SK-N-SH (cell line): Measurements from ENCODE around the gene BCAR3. TPM values are rescaled to one million over a fixed set of nuclear protein-coding genes. Genes with fewer than 3 reads are reported as not detected.
A peak's percentile ranks its signal among the peaks of the same experiment; 100 is the strongest.

Source experiments
- CTCF ChIA-PET: fragments of 300-600, 350-600 bp; formaldehyde crosslinking; extraction: SDS; loops from one replicate; lab custom pipeline; 2021; lab: Yijun Ruan, JAX
- POLR2A ChIA-PET: fragments of 350-600 bp; sonication (Branson Sonifier 250); formaldehyde crosslinking; extraction: SDS; loops from one replicate; lab custom pipeline; 2020; ENCODE audit warnings: antibody characterized with exemption, inconsistent platforms; lab: Yijun Ruan, JAX
- DNase-seq: peaks from one replicate; pipeline ENCODE4 v3.0.0; 2012
- H2AFZ ChIP-seq: fragments of 200-600 bp; sonication (generic); 2 replicates; pipeline ENCODE4 v1.8.1; 2016; ENCODE audit warnings: antibody characterized with exemption, mild to moderate bottlenecking, low read depth
- H3F3A ChIP-seq: fragments of 200-600 bp; sonication (generic); replicated peaks from 2 replicates; pipeline ENCODE3; 2016; ENCODE audit warnings: antibody characterized with exemption, mild to moderate bottlenecking; ENCODE audit not compliant: insufficient read depth
- H3K27ac ChIP-seq, 2 experiments: fragments of 200-500 bp in 1 of 2; fragments of 200-600 bp in 1 of 2; sonication (Bioruptor generic) in 1 of 2; sonication (generic), shearing (Covaris generic) in 1 of 2; 2 replicates each; pipeline versions ENCODE4 v1.5.1 to v1.6.1; 2014 to 2016; ENCODE audit warnings: low read depth in 2 of 2, inconsistent platforms in 1 of 2, low read length in 1 of 2, mild to moderate bottlenecking in 1 of 2, mixed read lengths in 1 of 2
- H3K27me3 ChIP-seq: fragments of 200-600 bp; sonication (generic), shearing (Covaris generic); 2 replicates; pipeline ENCODE4 v1.6.1; 2016; ENCODE audit warnings: mixed run types; ENCODE audit not compliant: insufficient read depth
- H3K36me3 ChIP-seq, 2 experiments: fragments of 200-500 bp in 1 of 2; fragments of 200-600 bp in 1 of 2; sonication (Bioruptor generic) in 1 of 2; sonication (generic) in 1 of 2; replicated peaks in 1 of 2; 2 replicates each; pipeline versions ENCODE3 to v1.5.1; 2014 to 2016; ENCODE audit warnings: low read length in 1 of 2, mild to moderate bottlenecking in 1 of 2; ENCODE audit not compliant: insufficient read depth in 2 of 2, control insufficient read depth in 1 of 2
- H3K4me1 ChIP-seq, 2 experiments: fragments of 200-500 bp in 1 of 2; fragments of 200-600 bp in 1 of 2; sonication (Bioruptor generic) in 1 of 2; sonication (generic), shearing (Covaris generic) in 1 of 2; 2 replicates each; pipeline versions ENCODE4 v1.5.1 to v1.6.1; 2014 to 2016; ENCODE audit warnings: low read depth in 1 of 2, low read length in 1 of 2, mixed run types in 1 of 2; ENCODE audit not compliant: insufficient read depth in 2 of 2, control insufficient read depth in 1 of 2
- H3K4me2 ChIP-seq: fragments of 200-600 bp; sonication (generic), shearing (Covaris generic); 2 replicates; pipeline ENCODE4 v1.6.1; 2017; ENCODE audit warnings: mixed run types
- H3K4me3 ChIP-seq, 2 experiments: fragments of 200-500 bp in 1 of 2; fragments of 200-600 bp in 1 of 2; sonication (Bioruptor generic) in 1 of 2; sonication (generic), shearing (Covaris generic) in 1 of 2; 2 replicates each; pipeline versions ENCODE4 v1.5.1 to v1.8.1; 2014 to 2016; ENCODE audit warnings: low read depth in 2 of 2, inconsistent platforms in 1 of 2, low read length in 1 of 2, mild to moderate bottlenecking in 1 of 2, mixed read lengths in 1 of 2, moderate library complexity in 1 of 2
- H3K79me2 ChIP-seq: fragments of 200-600 bp; sonication (generic); 2 replicates; pipeline ENCODE4 v1.8.1; 2017; ENCODE audit warnings: mild to moderate bottlenecking; ENCODE audit not compliant: insufficient read depth
- H3K9ac ChIP-seq: fragments of 200-600 bp; sonication (generic); 2 replicates; pipeline ENCODE4 v1.6.1; 2017; ENCODE audit warnings: mixed run types
- H3K9me2 ChIP-seq: fragments of 200-600 bp; sonication (generic); 2 replicates; pipeline ENCODE4 v1.6.1; 2017; ENCODE audit warnings: mixed run types
- H3K9me3 ChIP-seq: fragments of 200-600 bp; sonication (generic); 2 replicates; pipeline ENCODE4 v1.6.1; 2017; ENCODE audit warnings: mixed run types, mild to moderate bottlenecking, moderate library complexity
- H4K20me1 ChIP-seq: fragments of 200-600 bp; sonication (generic); 2 replicates; pipeline ENCODE4 v1.6.1; 2017; ENCODE audit warnings: mild to moderate bottlenecking, mixed run types; ENCODE audit not compliant: insufficient read depth
- ELF1 ChIP-seq: IDR thresholded peaks from 2 replicates; pipeline ENCODE4 v1.4.0; 2012
- FOSL2 ChIP-seq: IDR thresholded peaks from 2 replicates; pipeline ENCODE4 v1.4.0; 2012; ENCODE audit warnings: low read depth, mild to moderate bottlenecking, moderate library complexity, borderline replicate concordance
- FOXJ3 ChIP-seq: sonication (generic); formaldehyde crosslinking; IDR thresholded peaks from 2 replicates; pipeline ENCODE4 v1.5.1; 2020; ENCODE audit warnings: mild to moderate bottlenecking, missing genetic modification reagents
- FOXM1 ChIP-seq: IDR thresholded peaks from 2 replicates; pipeline ENCODE4 v1.4.0; 2012; ENCODE audit warnings: low read depth, mild to moderate bottlenecking
- GATA2 ChIP-seq: sonication (generic); formaldehyde crosslinking; IDR thresholded peaks from 2 replicates; pipeline ENCODE4 v1.5.0; 2020; ENCODE audit warnings: mild to moderate bottlenecking, missing genetic modification reagents
- MEF2A ChIP-seq: IDR thresholded peaks from 2 replicates; pipeline ENCODE4 v1.4.0; 2012; ENCODE audit warnings: low read depth, borderline replicate concordance
- NRF1 ChIP-seq: IDR thresholded peaks from 2 replicates; pipeline ENCODE4 v1.6.1; 2012; ENCODE audit warnings: low read depth, mild to moderate bottlenecking, low read length
- RCOR1 ChIP-seq: fragments of 150-350 bp; IDR thresholded peaks from 2 replicates; pipeline ENCODE4 v1.6.1; 2017; ENCODE audit warnings: antibody characterized with exemption, low read length
- RFX5 ChIP-seq: IDR thresholded peaks from 2 replicates; pipeline ENCODE4 v1.6.1; 2012; ENCODE audit warnings: mild to moderate bottlenecking, improper control_type of control experiment, low read length
- SIN3A ChIP-seq: IDR thresholded peaks from 2 replicates; pipeline ENCODE4 v1.6.1; 2012; ENCODE audit warnings: low read depth, mild to moderate bottlenecking, low read length, moderate library complexity, borderline replicate concordance
- TCF12 ChIP-seq: IDR thresholded peaks from 2 replicates; pipeline ENCODE4 v1.4.0; 2012
- WGBS: methylation state at CpG from one replicate; pipeline ENCODE4 v1.1.6; 2017; ENCODE audit warnings: low lambda C conversion rate; 5-methylcytosine and 5-hydroxymethylcytosine counted together
- polyA plus RNA-seq, 3 experiments: library from polyadenylated mRNA; depleted of rRNA; stranded (reverse); fragments of >200 nt; gene quantifications; 2 replicates each; pipeline ENCODE4 v1.2.3, GENCODE V29; 2012
- TF ChIP-seq, protein P1 (sequence below): fragments of 150-350 bp; IDR thresholded peaks from 2 replicates; pipeline ENCODE4 v1.6.1; 2016; ENCODE audit warnings: mild to moderate bottlenecking, low read depth, low read length
- TF ChIP-seq, protein P2 (sequence below): IDR thresholded peaks from 2 replicates; pipeline ENCODE4 v1.6.1; 2012; ENCODE audit warnings: mild to moderate bottlenecking, low read depth, low read length, moderate library complexity
- TF ChIP-seq, protein P3 (sequence below): IDR thresholded peaks from 2 replicates; pipeline ENCODE4 v1.4.0; 2012; ENCODE audit warnings: low read depth, borderline replicate concordance
- TF ChIP-seq, protein P4 (sequence below): fragments of 200-600 bp; sonication (generic); IDR thresholded peaks from 2 replicates; pipeline ENCODE4 v1.6.1; 2017; ENCODE audit warnings: antibody characterized with exemption, mild to moderate bottlenecking, moderate library complexity

The BCAR3 gene
- polyA plus RNA-seq, 1 of the 3 experiments (the other 2 are of a cell fraction) = 58.4 TPM

DNA sequence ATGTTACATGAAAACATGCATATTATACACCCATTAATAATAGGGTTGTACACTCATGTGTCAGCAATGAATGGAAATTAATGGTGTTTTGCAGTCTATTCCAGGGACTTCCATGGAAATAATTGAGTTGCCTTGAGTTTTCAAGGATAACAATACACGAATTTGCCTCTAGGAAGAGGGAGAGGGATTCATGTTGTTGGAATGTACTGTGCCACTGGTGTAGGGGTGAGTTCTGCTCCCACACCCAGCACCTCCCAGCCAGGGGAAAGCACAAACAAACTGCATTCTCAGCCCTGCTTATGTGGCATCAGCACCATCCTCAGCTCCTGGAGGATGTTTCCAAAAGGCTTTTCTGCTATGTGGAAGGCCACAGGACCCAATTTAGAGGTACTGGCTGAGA lies 57.8 kb downstream of the BCAR3 start (continued):
- TF ChIP-seq, protein P1, sequence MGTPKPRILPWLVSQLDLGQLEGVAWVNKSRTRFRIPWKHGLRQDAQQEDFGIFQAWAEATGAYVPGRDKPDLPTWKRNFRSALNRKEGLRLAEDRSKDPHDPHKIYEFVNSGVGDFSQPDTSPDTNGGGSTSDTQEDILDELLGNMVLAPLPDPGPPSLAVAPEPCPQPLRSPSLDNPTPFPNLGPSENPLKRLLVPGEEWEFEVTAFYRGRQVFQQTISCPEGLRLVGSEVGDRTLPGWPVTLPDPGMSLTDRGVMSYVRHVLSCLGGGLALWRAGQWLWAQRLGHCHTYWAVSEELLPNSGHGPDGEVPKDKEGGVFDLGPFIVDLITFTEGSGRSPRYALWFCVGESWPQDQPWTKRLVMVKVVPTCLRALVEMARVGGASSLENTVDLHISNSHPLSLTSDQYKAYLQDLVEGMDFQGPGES = no peak
- TF ChIP-seq MEF2A (no peak), FOSL2 (peak; percentile 46; the same call in 1 of the 2 replicates), TCF12 (peak; percentile 48; the same call in 1 of the 2 replicates), NRF1 (no peak), FOXJ3 (CRISPR knock-in tag) (no peak)
- TF ChIP-seq, protein P2, sequence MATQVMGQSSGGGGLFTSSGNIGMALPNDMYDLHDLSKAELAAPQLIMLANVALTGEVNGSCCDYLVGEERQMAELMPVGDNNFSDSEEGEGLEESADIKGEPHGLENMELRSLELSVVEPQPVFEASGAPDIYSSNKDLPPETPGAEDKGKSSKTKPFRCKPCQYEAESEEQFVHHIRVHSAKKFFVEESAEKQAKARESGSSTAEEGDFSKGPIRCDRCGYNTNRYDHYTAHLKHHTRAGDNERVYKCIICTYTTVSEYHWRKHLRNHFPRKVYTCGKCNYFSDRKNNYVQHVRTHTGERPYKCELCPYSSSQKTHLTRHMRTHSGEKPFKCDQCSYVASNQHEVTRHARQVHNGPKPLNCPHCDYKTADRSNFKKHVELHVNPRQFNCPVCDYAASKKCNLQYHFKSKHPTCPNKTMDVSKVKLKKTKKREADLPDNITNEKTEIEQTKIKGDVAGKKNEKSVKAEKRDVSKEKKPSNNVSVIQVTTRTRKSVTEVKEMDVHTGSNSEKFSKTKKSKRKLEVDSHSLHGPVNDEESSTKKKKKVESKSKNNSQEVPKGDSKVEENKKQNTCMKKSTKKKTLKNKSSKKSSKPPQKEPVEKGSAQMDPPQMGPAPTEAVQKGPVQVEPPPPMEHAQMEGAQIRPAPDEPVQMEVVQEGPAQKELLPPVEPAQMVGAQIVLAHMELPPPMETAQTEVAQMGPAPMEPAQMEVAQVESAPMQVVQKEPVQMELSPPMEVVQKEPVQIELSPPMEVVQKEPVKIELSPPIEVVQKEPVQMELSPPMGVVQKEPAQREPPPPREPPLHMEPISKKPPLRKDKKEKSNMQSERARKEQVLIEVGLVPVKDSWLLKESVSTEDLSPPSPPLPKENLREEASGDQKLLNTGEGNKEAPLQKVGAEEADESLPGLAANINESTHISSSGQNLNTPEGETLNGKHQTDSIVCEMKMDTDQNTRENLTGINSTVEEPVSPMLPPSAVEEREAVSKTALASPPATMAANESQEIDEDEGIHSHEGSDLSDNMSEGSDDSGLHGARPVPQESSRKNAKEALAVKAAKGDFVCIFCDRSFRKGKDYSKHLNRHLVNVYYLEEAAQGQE = 0 out of 2 replicates have a peak, but pooled peaks have one; percentile 53
- TF ChIP-seq, all 33 proteins: peak for 4

DNA sequence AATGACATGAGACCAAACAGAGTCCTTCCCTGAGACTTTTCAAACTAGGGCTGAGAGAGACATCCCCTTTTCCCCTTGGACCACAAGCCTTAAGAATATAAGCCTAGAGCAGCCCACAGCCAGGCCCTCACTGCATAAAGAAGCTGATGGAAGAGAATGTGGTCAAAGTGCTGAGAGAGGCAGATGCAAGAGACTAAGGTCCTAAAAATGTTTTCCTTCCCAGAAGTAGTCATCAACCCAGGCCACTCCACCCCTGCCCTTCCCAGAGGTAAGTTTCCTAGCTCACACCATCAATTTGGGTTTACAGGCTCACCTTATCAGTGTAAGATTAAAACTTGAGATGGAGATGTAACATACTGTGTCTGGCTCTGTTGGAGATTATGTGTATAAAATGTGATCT lies 58.2 kb downstream of the BCAR3 start:
- Histone ChIP-seq H4K20me1 (peaks cover 16% of the 10 kb centered on the region; the same call in 1 of the 2 replicates), H3K4me3 (no peak overlapping the region), H3K27me3 (no peaks in the 10 kb centered on the region), H3K79me2 (peaks cover 94% of the 10 kb centered on the region), H2AFZ (no peak overlapping the region), H3K36me3 (peaks cover 0 to 4% of the 10 kb centered on the region in 2 experiments), H3F3A (peaks cover 77% of the 10 kb centered on the region), H3K9ac (peak overlapping the region; percentile 36; the same call in 1 of the 2 replicates), H3K9me3 (no peaks in the 10 kb centered on the region), H3K27ac (peak overlapping the region; percentile 74 to 98), H3K9me2 (no peaks in the 10 kb centered on the region), H3K4me2 (peak overlapping the region; percentile 61), H3K4me1 (peaks cover 64 to 74% of the 10 kb centered on the region in 2 experiments)
- CTCF ChIA-PET = interaction anchor here (1.0 to 28.6 kb wide), 3 partner anchors 77 to 219 kb away, joined by 3 to 591 read pairs (median 231); no protein-coding TSS in a partner anchor
- TF ChIP-seq GATA2 (CRISPR knock-in tag) (0 out of 2 replicates have a peak, but pooled peaks have one; percentile 9), RFX5 (no peak)
- no peak for DNase-seq
- POLR2A ChIA-PET = interaction anchor here (0.5 kb wide), 1 partner anchor 140 kb away, joined by 4 read pairs; no protein-coding TSS in a partner anchor

DNA sequence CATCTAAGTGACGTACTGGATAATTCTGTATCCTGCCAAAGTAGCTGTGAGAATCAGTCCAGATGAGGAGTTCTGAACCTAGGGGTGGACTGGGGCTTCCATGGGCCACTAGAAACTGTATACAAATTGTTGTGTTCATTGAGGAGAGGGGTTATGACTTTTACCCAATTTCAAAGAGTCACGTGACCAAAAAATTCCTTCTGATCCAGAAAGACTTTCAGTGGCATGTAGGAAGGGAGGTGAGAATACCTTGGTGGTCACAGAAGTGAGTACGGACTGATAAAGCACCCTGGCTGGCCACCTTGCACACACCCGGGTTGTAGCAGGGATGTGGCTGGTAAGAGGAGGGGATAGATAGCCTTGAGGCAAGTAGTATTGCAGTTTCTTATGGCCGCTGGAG lies 60.4 kb downstream of the BCAR3 start:
- CTCF ChIA-PET = interaction anchor here (2.4 to 28.6 kb wide), 4 partner anchors 9 to 195 kb away, joined by 16 to 591 read pairs (median 26); partner anchors contain the start of gene FNBP1L
- TF ChIP-seq ELF1 (no peak), FOXM1 (no peak), SIN3A (no peak), RCOR1 (no peak)
- TF ChIP-seq, protein P3, sequence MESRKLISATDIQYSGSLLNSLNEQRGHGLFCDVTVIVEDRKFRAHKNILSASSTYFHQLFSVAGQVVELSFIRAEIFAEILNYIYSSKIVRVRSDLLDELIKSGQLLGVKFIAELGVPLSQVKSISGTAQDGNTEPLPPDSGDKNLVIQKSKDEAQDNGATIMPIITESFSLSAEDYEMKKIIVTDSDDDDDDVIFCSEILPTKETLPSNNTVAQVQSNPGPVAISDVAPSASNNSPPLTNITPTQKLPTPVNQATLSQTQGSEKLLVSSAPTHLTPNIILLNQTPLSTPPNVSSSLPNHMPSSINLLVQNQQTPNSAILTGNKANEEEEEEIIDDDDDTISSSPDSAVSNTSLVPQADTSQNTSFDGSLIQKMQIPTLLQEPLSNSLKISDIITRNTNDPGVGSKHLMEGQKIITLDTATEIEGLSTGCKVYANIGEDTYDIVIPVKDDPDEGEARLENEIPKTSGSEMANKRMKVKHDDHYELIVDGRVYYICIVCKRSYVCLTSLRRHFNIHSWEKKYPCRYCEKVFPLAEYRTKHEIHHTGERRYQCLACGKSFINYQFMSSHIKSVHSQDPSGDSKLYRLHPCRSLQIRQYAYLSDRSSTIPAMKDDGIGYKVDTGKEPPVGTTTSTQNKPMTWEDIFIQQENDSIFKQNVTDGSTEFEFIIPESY = no peak
- TF ChIP-seq, protein P4, sequence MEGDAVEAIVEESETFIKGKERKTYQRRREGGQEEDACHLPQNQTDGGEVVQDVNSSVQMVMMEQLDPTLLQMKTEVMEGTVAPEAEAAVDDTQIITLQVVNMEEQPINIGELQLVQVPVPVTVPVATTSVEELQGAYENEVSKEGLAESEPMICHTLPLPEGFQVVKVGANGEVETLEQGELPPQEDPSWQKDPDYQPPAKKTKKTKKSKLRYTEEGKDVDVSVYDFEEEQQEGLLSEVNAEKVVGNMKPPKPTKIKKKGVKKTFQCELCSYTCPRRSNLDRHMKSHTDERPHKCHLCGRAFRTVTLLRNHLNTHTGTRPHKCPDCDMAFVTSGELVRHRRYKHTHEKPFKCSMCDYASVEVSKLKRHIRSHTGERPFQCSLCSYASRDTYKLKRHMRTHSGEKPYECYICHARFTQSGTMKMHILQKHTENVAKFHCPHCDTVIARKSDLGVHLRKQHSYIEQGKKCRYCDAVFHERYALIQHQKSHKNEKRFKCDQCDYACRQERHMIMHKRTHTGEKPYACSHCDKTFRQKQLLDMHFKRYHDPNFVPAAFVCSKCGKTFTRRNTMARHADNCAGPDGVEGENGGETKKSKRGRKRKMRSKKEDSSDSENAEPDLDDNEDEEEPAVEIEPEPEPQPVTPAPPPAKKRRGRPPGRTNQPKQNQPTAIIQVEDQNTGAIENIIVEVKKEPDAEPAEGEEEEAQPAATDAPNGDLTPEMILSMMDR = no peak
- H2AFZ ChIP-seq = no peak overlapping the region
- no peaks in the 10 kb centered on the region for H3K27me3 ChIP-seq
- 95% methylated on average over 5 of the region's 5 CpGs for WGBS
- H3K4me1 ChIP-seq = peaks cover 77 to 84% of the 10 kb centered on the region in 2 experiments
- no peak overlapping the region for H3K4me3 ChIP-seq
- no peaks in the 10 kb centered on the region for H3K9me2 ChIP-seq
- peaks cover 94% of the 10 kb centered on the region for H3K79me2 ChIP-seq
- H3F3A ChIP-seq = peaks cover 78% of the 10 kb centered on the region
- peak overlapping the region; percentile 82 to 98; a peak in 3 of 4 replicates for H3K27ac ChIP-seq
- peaks cover 16% of the 10 kb centered on the region; the same call in 1 of the 2 replicates for H4K20me1 ChIP-seq
- POLR2A ChIA-PET = interaction anchor here (1.1 to 1.9 kb wide), 2 partner anchors 13 to 45 kb away, joined by 3 to 5 read pairs; no protein-coding TSS in a partner anchor
- DNase-seq = no peak
- H3K36me3 ChIP-seq = peaks cover 0 to 3% of the 10 kb centered on the region in 2 experiments
- H3K9me3 ChIP-seq = no peaks in the 10 kb centered on the region
- H3K9ac ChIP-seq = no peak overlapping the region
- no peak overlapping the region for H3K4me2 ChIP-seq
